H1 (cell line): ENCODE data around the gene BBX.
A peak's percentile ranks its signal among the peaks of the same experiment; 100 is the strongest.

Experiments
- CREB1 ChIP-seq: IDR thresholded peaks from 2 replicates; pipeline ENCODE4 v1.6.1; 2012; ENCODE audit warnings: inconsistent platforms
- EP300 ChIP-seq, 2 experiments: IDR thresholded peaks; 1 replicate in 1 of 2; 2 replicates in 1 of 2; pipeline ENCODE4 v1.6.1; 2011 to 2012; ENCODE audit warnings: low read depth in 2 of 2, low read length in 2 of 2, mild to moderate bottlenecking in 2 of 2, borderline replicate concordance in 1 of 2, inconsistent platforms in 1 of 2, moderate library complexity in 1 of 2
- JUND ChIP-seq: IDR thresholded peaks from 2 replicates; pipeline ENCODE4 v1.6.1; 2011; ENCODE audit warnings: mild to moderate bottlenecking, improper control_type of control experiment, low read length
- MAFK ChIP-seq: IDR thresholded peaks from 2 replicates; pipeline ENCODE4 v1.6.1; 2012; ENCODE audit warnings: low read depth, mild to moderate bottlenecking, improper control_type of control experiment, low read length
- POLR2A ChIP-seq, 2 experiments: IDR thresholded peaks; 1 replicate in 1 of 2; 2 replicates in 1 of 2; pipeline ENCODE4 v1.6.1; 2011; ENCODE audit warnings: low read depth in 2 of 2, low read length in 2 of 2, mild to moderate bottlenecking in 2 of 2; ENCODE audit errors: control extremely low read depth in 1 of 2
- POLR2AphosphoS5 ChIP-seq: IDR thresholded peaks from 2 replicates; pipeline ENCODE4 v1.6.1; 2011; ENCODE audit warnings: low read depth, low read length
- TF ChIP-seq, protein P1 (sequence below), 3 experiments: IDR thresholded peaks; 1 replicate in 2 of 3; 2 replicates in 1 of 3; pipeline versions ENCODE4 v1.5.1 to v1.6.1; 2011; ENCODE audit warnings: low read length in 3 of 3, mild to moderate bottlenecking in 3 of 3, inconsistent platforms in 2 of 3, low read depth in 1 of 3, moderate library complexity in 1 of 3; ENCODE audit not compliant: insufficient read depth in 1 of 3; ENCODE audit errors: control extremely low read depth in 1 of 3

DNA sequence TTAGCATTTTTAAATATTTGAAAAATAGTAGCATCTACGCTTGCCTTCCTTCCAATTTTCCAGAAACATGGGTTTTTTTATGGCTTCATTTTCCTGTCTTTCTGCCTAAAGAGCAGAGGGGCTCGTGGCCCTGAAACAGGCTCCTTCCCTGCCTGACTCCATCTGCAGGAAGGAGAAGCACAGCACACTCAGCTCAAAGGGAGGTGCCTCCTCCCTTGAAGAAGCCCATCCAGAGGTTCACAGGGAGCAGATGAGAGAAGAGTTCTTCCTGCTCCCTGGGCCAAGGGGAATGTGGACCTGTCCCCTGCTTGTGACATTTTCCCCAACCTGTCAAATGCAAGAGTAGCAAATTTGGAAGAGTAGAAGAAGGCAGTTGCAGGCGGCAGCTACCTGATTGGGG, 55.8 kb downstream of the BBX start:
- TF ChIP-seq JUND (no peak), MAFK (no peak), POLR2A (IDR thresholded peaks at IDR 0.05; ENCODE audit: control extremely low read depth in 1 of 2, low read depth in 2 of 2, low read length in 2 of 2) (no peak), CREB1 (no peak), POLR2AphosphoS5 (no peak), EP300 (IDR thresholded peaks at IDR 0.05; ENCODE audit: borderline replicate concordance in 1 of 2, low read depth in 2 of 2, low read length in 2 of 2) (no peak)
- TF ChIP-seq, protein P1, sequence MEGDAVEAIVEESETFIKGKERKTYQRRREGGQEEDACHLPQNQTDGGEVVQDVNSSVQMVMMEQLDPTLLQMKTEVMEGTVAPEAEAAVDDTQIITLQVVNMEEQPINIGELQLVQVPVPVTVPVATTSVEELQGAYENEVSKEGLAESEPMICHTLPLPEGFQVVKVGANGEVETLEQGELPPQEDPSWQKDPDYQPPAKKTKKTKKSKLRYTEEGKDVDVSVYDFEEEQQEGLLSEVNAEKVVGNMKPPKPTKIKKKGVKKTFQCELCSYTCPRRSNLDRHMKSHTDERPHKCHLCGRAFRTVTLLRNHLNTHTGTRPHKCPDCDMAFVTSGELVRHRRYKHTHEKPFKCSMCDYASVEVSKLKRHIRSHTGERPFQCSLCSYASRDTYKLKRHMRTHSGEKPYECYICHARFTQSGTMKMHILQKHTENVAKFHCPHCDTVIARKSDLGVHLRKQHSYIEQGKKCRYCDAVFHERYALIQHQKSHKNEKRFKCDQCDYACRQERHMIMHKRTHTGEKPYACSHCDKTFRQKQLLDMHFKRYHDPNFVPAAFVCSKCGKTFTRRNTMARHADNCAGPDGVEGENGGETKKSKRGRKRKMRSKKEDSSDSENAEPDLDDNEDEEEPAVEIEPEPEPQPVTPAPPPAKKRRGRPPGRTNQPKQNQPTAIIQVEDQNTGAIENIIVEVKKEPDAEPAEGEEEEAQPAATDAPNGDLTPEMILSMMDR (IDR thresholded peaks at IDR 0.05; ENCODE audit: control extremely low read depth in 1 of 3, insufficient read depth in 1 of 3, low read depth in 1 of 3, low read length in 3 of 3): peak; percentile 19 to 29 (median 27); a peak in 3 of 4 replicates
